Calu3 (cell line): Measurements from ENCODE around the gene PNO1. TPM values are rescaled to one million over a fixed set of nuclear protein-coding genes. Genes with fewer than 3 reads are reported as not detected.

ENCODE experiments used
- BruUV-seq: library from RNA; stranded (reverse); fragments of 400-500 nt; replicated peaks from 2 replicates; lab custom pipeline; 2021; lab: Mats Ljungman, UMichigan
- CTCF ChIA-PET: fragments of 300-600 bp; sonication (Branson Sonifier 250); formaldehyde crosslinking; loops from one replicate; lab custom pipeline; 2022; ENCODE audit warnings: antibody characterized with exemption; lab: Charles Lee
- DNase-seq: peaks from one replicate; pipeline ENCODE4 v3.0.0; 2022
- H3K27ac Mint-ChIP-seq: one replicate; pipeline ENCODE4 v1.8.0; 2022; ENCODE audit warnings: mixed read lengths; ENCODE audit not compliant: unreplicated experiment
- H3K27me3 Mint-ChIP-seq: one replicate; pipeline ENCODE4 v1.8.0; 2022; ENCODE audit warnings: mixed read lengths; ENCODE audit not compliant: unreplicated experiment
- H3K36me3 Mint-ChIP-seq: one replicate; pipeline ENCODE4 v1.8.0; 2022; ENCODE audit warnings: mild to moderate bottlenecking, moderate library complexity, mixed read lengths; ENCODE audit not compliant: insufficient read depth, unreplicated experiment
- H3K4me1 Mint-ChIP-seq: one replicate; pipeline ENCODE4 v1.8.0; 2022; ENCODE audit warnings: mild to moderate bottlenecking, low read depth, mixed read lengths; ENCODE audit not compliant: unreplicated experiment
- H3K4me3 Mint-ChIP-seq: one replicate; pipeline ENCODE4 v1.8.0; 2022; ENCODE audit warnings: mild to moderate bottlenecking, low read depth, moderate library complexity, mixed read lengths; ENCODE audit not compliant: unreplicated experiment
- H3K9me3 Mint-ChIP-seq: one replicate; pipeline ENCODE4 v1.8.0; 2022; ENCODE audit warnings: low read depth, mixed read lengths; ENCODE audit not compliant: unreplicated experiment
- CTCF ChIP-seq: fragments of 200-600 bp; IDR thresholded peaks from one replicate; pipeline ENCODE4 v1.8.0; 2022; ENCODE audit warnings: antibody characterized with exemption; ENCODE audit not compliant: unreplicated experiment
- intact Hi-C: fragments of 100-400 bp; cut with micrococcal nuclease; formaldehyde crosslinking; loops from one replicate; pipeline ENCODE4 v1.10.0; 2022; ENCODE audit not compliant: unreplicated experiment
- total RNA-seq: library from RNA; stranded (reverse); gene quantifications from 2 replicates; pipeline ENCODE4 v1.2.3, GENCODE V29; 2022

Gene PNO1
- total RNA-seq, 1 experiment from 2014 or later: 23.6 TPM

- no TSS peak for BruUV-seq
- CTCF ChIA-PET: no interaction called here
- TF ChIP-seq CTCF: no peak
- peaks cover 15% of the 10 kb centered on the region for H3K36me3 Mint-ChIP-seq
- no peak overlapping the region for H3K4me3 Mint-ChIP-seq
- H3K9me3 Mint-ChIP-seq: no peaks in the 10 kb centered on the region
- intact Hi-C loops: no loop called here
- no peak overlapping the region for H3K27ac Mint-ChIP-seq
- DNase-seq: no peak
- peaks cover 27% of the 10 kb centered on the region for H3K4me1 Mint-ChIP-seq
- no peaks in the 10 kb centered on the region for H3K27me3 Mint-ChIP-seq
Observed at GRCh38 chr2:68203587-68203986, 45.9 kb downstream of the PNO1 start.

GRCh38 chr2:68206793-68207192 lies 49.1 kb downstream of the PNO1 start:
- H3K9me3 Mint-ChIP-seq: no peaks in the 10 kb centered on the region
- H3K4me1 Mint-ChIP-seq: peaks cover 27% of the 10 kb centered on the region
- BruUV-seq: no TSS peak
- no peaks in the 10 kb centered on the region for H3K27me3 Mint-ChIP-seq
- TF ChIP-seq CTCF: no peak
- no peak overlapping the region for H3K4me3 Mint-ChIP-seq
- CTCF ChIA-PET: no interaction called here
- H3K36me3 Mint-ChIP-seq: peaks cover 26% of the 10 kb centered on the region
- H3K27ac Mint-ChIP-seq: peak overlapping the region; percentile 19
- no peak for DNase-seq
- intact Hi-C loops: no loop called here

GRCh38 chr2:68214381-68214780 lies 56.7 kb downstream of the PNO1 start:
- no TSS peak for BruUV-seq
- Mint-ChIP-seq H3K4me3 (no peak overlapping the region), H3K4me1 (peaks cover 19% of the 10 kb centered on the region), H3K27me3 (no peaks in the 10 kb centered on the region), H3K36me3 (peaks cover 22% of the 10 kb centered on the region), H3K27ac (no peak overlapping the region), H3K9me3 (no peaks in the 10 kb centered on the region)
- CTCF ChIA-PET: no interaction called here
- DNase-seq: no peak
- no peak for TF ChIP-seq CTCF
- intact Hi-C loops: no loop called here

- TF ChIP-seq CTCF: no peak
- no TSS peak for BruUV-seq
- CTCF ChIA-PET: no interaction called here
- no peaks in the 10 kb centered on the region for H3K27me3 Mint-ChIP-seq
- H3K4me3 Mint-ChIP-seq: no peak overlapping the region
- DNase-seq: no peak
- peaks cover 33% of the 10 kb centered on the region for H3K4me1 Mint-ChIP-seq
- H3K9me3 Mint-ChIP-seq: no peaks in the 10 kb centered on the region
- intact Hi-C loops: no loop called here
- H3K27ac Mint-ChIP-seq: peak overlapping the region; percentile 5
- peaks cover 12% of the 10 kb centered on the region for H3K36me3 Mint-ChIP-seq
Observed at GRCh38 chr2:68216454-68217310, 59.0 kb downstream of the PNO1 start.
